ENCODE data around the gene ATG16L2. TPM values are rescaled to one million over a fixed set of nuclear protein-coding genes. Genes with fewer than 3 reads are reported as not detected.

Gene ATG16L2
- total RNA-seq, 1 experiment from 2014 or later: 17.3 TPM

DNA sequence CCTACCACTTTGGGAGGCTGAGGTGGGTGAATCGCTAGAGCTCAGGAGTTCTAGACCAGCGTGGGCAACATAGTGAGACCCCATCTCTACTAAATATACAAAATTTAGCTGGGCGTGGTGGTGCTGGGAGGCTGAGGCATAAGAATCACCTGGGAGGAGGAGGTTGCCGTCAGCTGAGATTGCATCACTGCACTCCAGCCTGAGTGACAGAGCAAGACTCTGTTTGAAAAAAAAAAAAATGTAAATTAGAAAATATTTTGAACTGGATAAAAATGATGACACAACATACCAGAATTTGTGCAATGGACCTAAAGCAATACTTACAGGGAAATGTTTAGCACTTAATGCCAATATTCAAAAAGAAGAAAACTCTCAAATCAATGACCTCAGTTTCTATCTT is 46.4 kb downstream of the ATG16L2 start:
- no peaks in the 10 kb centered on the region for H3K4me1 ChIP-seq (ENCODE audit: insufficient read depth, low read length)
- Mint-ChIP-seq H3K4me1 (peaks cover 11 to 13% of the 10 kb centered on the region in 2 experiments), H3K36me3 (ENCODE audit: insufficient read depth in 1 of 3, low read depth in 3 of 3) (no peaks in the 10 kb centered on the region), H3K27ac (no peak overlapping the region), H3K4me3 (no peak overlapping the region), H3K27me3 (ENCODE audit: low read depth) (no peaks in the 10 kb centered on the region), H3K9me3 (no peaks in the 10 kb centered on the region)
- no peak overlapping the region for H2BK12ac ChIP-seq (ENCODE audit: insufficient read length, low read depth, low read length)
- WGBS (ENCODE audit: extremely low coverage, insufficient read length, low lambda C conversion rate): no CpG with 5 or more reads among the region's 4 CpGs
- H4K8ac ChIP-seq (replicated peaks; ENCODE audit: insufficient read length, low read depth, low read length): no peak overlapping the region
- no peak for DNase-seq
- H3K18ac ChIP-seq (ENCODE audit: insufficient read length, low read depth, low read length): no peak overlapping the region
- H2BK120ac ChIP-seq (ENCODE audit: low read depth, low read length, poor library complexity, severe bottlenecking): no peak overlapping the region
- H3K27ac ChIP-seq (ENCODE audit: insufficient read length, low read depth, low read length): no peak overlapping the region
- no peak overlapping the region for H3K23ac ChIP-seq (ENCODE audit: insufficient read length, low read depth, low read length)
- no peak overlapping the region for H3T11ph ChIP-seq (ENCODE audit: low read length)
- H3K4ac ChIP-seq (ENCODE audit: low read depth, low read length): no peak overlapping the region
- no peak overlapping the region for H2BK15ac ChIP-seq (ENCODE audit: low read depth, low read length)
- H4K20me1 ChIP-seq (ENCODE audit: control insufficient read depth, insufficient read depth, insufficient read length): no peaks in the 10 kb centered on the region
- H3K9me3 ChIP-seq (ENCODE audit: control insufficient read depth, low read depth, low read length): no peaks in the 10 kb centered on the region
- H3K56ac ChIP-seq (ENCODE audit: insufficient read length, low read depth, low read length): no peak overlapping the region
- no peaks in the 10 kb centered on the region for H3K23me2 ChIP-seq (ENCODE audit: insufficient read length, low read depth, low read length, poor library complexity, severe bottlenecking)
- no peak overlapping the region for H4K5ac ChIP-seq (ENCODE audit: insufficient read length, low read depth, low read length)
- H3K27me3 ChIP-seq (ENCODE audit: insufficient read depth, low read length): no peaks in the 10 kb centered on the region
- H3K9ac ChIP-seq (ENCODE audit: extremely low read depth, insufficient read length, low read length): no peak overlapping the region
- no peak overlapping the region for H3K4me2 ChIP-seq (ENCODE audit: insufficient read depth, insufficient read length, low read length)
- no peaks in the 10 kb centered on the region for H3K79me1 ChIP-seq (ENCODE audit: insufficient read depth, low read depth, low read length, poor library complexity, severe bottlenecking)
- H3K14ac ChIP-seq (ENCODE audit: insufficient read depth, low read length): no peak overlapping the region
- H3K79me2 ChIP-seq (ENCODE audit: insufficient read depth, low read length): no peaks in the 10 kb centered on the region
- TF ChIP-seq, protein P1, sequence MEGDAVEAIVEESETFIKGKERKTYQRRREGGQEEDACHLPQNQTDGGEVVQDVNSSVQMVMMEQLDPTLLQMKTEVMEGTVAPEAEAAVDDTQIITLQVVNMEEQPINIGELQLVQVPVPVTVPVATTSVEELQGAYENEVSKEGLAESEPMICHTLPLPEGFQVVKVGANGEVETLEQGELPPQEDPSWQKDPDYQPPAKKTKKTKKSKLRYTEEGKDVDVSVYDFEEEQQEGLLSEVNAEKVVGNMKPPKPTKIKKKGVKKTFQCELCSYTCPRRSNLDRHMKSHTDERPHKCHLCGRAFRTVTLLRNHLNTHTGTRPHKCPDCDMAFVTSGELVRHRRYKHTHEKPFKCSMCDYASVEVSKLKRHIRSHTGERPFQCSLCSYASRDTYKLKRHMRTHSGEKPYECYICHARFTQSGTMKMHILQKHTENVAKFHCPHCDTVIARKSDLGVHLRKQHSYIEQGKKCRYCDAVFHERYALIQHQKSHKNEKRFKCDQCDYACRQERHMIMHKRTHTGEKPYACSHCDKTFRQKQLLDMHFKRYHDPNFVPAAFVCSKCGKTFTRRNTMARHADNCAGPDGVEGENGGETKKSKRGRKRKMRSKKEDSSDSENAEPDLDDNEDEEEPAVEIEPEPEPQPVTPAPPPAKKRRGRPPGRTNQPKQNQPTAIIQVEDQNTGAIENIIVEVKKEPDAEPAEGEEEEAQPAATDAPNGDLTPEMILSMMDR (conservative IDR thresholded peaks at IDR 0.05): no peak
- no peak overlapping the region for H4K91ac ChIP-seq (ENCODE audit: insufficient read length, low read depth, low read length)
- H2AK5ac ChIP-seq (ENCODE audit: insufficient read length, low read length): no peak overlapping the region
- H2BK20ac ChIP-seq (ENCODE audit: low read depth, low read length, poor library complexity, severe bottlenecking): no peak overlapping the region
- H2AFZ ChIP-seq (ENCODE audit: low read length): no peak overlapping the region
- H2BK5ac ChIP-seq (ENCODE audit: insufficient read length, low read length): no peak overlapping the region
